H9 (cell line): ENCODE data around the gene EIF3M. TPM values are rescaled to one million over a fixed set of nuclear protein-coding genes. Genes with fewer than 3 reads are reported as not detected.

ENCODE experiments used
- DNase-seq: peaks from one replicate; pipeline ENCODE4 v3.0.0-alpha.2; 2017
- H2AFZ ChIP-seq: one replicate; pipeline ENCODE4 v1.6.1; 2013; ENCODE audit warnings: mild to moderate bottlenecking, low read length, control low read depth, moderate library complexity
- H2AK5ac ChIP-seq: 2 replicates; pipeline ENCODE4 v1.6.1; 2013; ENCODE audit warnings: low read length, control low read depth, mixed read lengths; ENCODE audit not compliant: insufficient read length
- H2BK120ac ChIP-seq: one replicate; pipeline ENCODE4 v1.6.1; 2013; ENCODE audit warnings: low read depth, mild to moderate bottlenecking, low read length, control low read depth, inconsistent platforms; ENCODE audit not compliant: poor library complexity, severe bottlenecking
- H2BK12ac ChIP-seq: 2 replicates; pipeline ENCODE4 v1.6.1; 2013; ENCODE audit warnings: low read length, control low read depth, mixed read lengths, low read depth; ENCODE audit not compliant: insufficient read length
- H2BK15ac ChIP-seq: 2 replicates; pipeline ENCODE4 v1.6.1; 2013; ENCODE audit warnings: low read depth, low read length, control low read depth
- H2BK20ac ChIP-seq: one replicate; pipeline ENCODE4 v1.6.1; 2013; ENCODE audit warnings: low read depth, mild to moderate bottlenecking, low read length, control low read depth, inconsistent platforms; ENCODE audit not compliant: poor library complexity, severe bottlenecking
- H2BK5ac ChIP-seq: 2 replicates; pipeline ENCODE4 v1.6.1; 2013; ENCODE audit warnings: low read length, control low read depth, mixed read lengths; ENCODE audit not compliant: insufficient read length
- H3K14ac ChIP-seq: 2 replicates; pipeline ENCODE4 v1.6.1; 2013; ENCODE audit warnings: low read length, control low read depth; ENCODE audit not compliant: insufficient read depth
- H3K18ac ChIP-seq: 2 replicates; pipeline ENCODE4 v1.6.1; 2013; ENCODE audit warnings: low read depth, mild to moderate bottlenecking, mixed read lengths, low read length, control low read depth; ENCODE audit not compliant: insufficient read length
- H3K23ac ChIP-seq: 2 replicates; pipeline ENCODE4 v1.6.1; 2013; ENCODE audit warnings: low read length, control low read depth, mixed read lengths, low read depth; ENCODE audit not compliant: insufficient read length
- H3K23me2 ChIP-seq: 2 replicates; pipeline ENCODE4 v1.6.1; 2013; ENCODE audit warnings: low read depth, mild to moderate bottlenecking, mixed read lengths, low read length, control low read depth; ENCODE audit not compliant: insufficient read length, poor library complexity, severe bottlenecking
- H3K27ac ChIP-seq: 2 replicates; pipeline ENCODE4 v1.5.1; 2013; ENCODE audit warnings: low read length, control low read depth, mixed read lengths, low read depth; ENCODE audit not compliant: insufficient read length
- H3K27me3 ChIP-seq: 2 replicates; pipeline ENCODE4 v1.6.1; 2013; ENCODE audit warnings: low read length, control low read depth, inconsistent platforms; ENCODE audit not compliant: insufficient read depth
- H3K4ac ChIP-seq: 2 replicates; pipeline ENCODE4 v1.6.1; 2013; ENCODE audit warnings: low read depth, mild to moderate bottlenecking, control low read depth, inconsistent platforms, low read length, moderate library complexity
- H3K4me1 ChIP-seq: 2 replicates; pipeline ENCODE4 v1.6.1; 2013; ENCODE audit warnings: low read length, control low read depth, inconsistent platforms; ENCODE audit not compliant: insufficient read depth
- H3K4me2 ChIP-seq: 2 replicates; pipeline ENCODE4 v1.6.1; 2013; ENCODE audit warnings: low read length, control low read depth, mixed read lengths; ENCODE audit not compliant: insufficient read length, insufficient read depth
- H3K56ac ChIP-seq: 2 replicates; pipeline ENCODE4 v1.6.1; 2013; ENCODE audit warnings: low read depth, mild to moderate bottlenecking, mixed read lengths, low read length, control low read depth; ENCODE audit not compliant: insufficient read length
- H3K79me1 ChIP-seq: 2 replicates; pipeline ENCODE4 v1.6.1; 2013; ENCODE audit warnings: low read depth, mild to moderate bottlenecking, moderate library complexity, low read length, control low read depth, inconsistent platforms; ENCODE audit not compliant: insufficient read depth, poor library complexity, severe bottlenecking
- H3K79me2 ChIP-seq: 2 replicates; pipeline ENCODE4 v1.6.1; 2013; ENCODE audit warnings: low read length, control low read depth, inconsistent platforms; ENCODE audit not compliant: insufficient read depth
- H3K9ac ChIP-seq: 2 replicates; pipeline ENCODE4 v1.6.1; 2013; ENCODE audit warnings: low read length, control low read depth, mixed read lengths; ENCODE audit not compliant: insufficient read length; ENCODE audit errors: extremely low read depth
- H3K9me3 ChIP-seq: one replicate; pipeline ENCODE4 v1.6.1; 2013; ENCODE audit warnings: low read depth, low read length, inconsistent platforms; ENCODE audit not compliant: control insufficient read depth
- H3T11ph ChIP-seq: one replicate; pipeline ENCODE4 v1.6.1; 2013; ENCODE audit warnings: mild to moderate bottlenecking, low read length, control low read depth, inconsistent platforms
- H4K20me1 ChIP-seq: one replicate; pipeline ENCODE4 v1.6.1; 2013; ENCODE audit not compliant: control insufficient read depth, insufficient read length, insufficient read depth
- H4K5ac ChIP-seq: 2 replicates; pipeline ENCODE4 v1.6.1; 2013; ENCODE audit warnings: low read depth, mild to moderate bottlenecking, mixed read lengths, low read length, control low read depth; ENCODE audit not compliant: insufficient read length
- H4K8ac ChIP-seq: replicated peaks from 2 replicates; pipeline ENCODE4 v1.6.1; 2013; ENCODE audit warnings: low read length, control low read depth, mixed read lengths, low read depth; ENCODE audit not compliant: insufficient read length
- H4K91ac ChIP-seq: 2 replicates; pipeline ENCODE4 v1.6.1; 2013; ENCODE audit warnings: low read depth, mild to moderate bottlenecking, moderate library complexity, mixed read lengths, low read length, control low read depth; ENCODE audit not compliant: insufficient read length
- H3K27ac Mint-ChIP-seq, 3 experiments: 2 replicates in 2 of 3; 3 replicates in 1 of 3; pipeline ENCODE4 v1.8.0; 2020 to 2021; ENCODE audit warnings: mixed read lengths in 3 of 3, mild to moderate bottlenecking in 1 of 3, moderate library complexity in 1 of 3
- H3K27me3 Mint-ChIP-seq: 2 replicates; pipeline ENCODE4 v1.8.0; 2021; ENCODE audit warnings: low read depth, mild to moderate bottlenecking, moderate library complexity, mixed read lengths
- H3K36me3 Mint-ChIP-seq, 3 experiments: 2 replicates in 2 of 3; 3 replicates in 1 of 3; pipeline ENCODE4 v1.8.0; 2020 to 2021; ENCODE audit warnings: low read depth in 3 of 3, mixed read lengths in 3 of 3; ENCODE audit not compliant: insufficient read depth in 1 of 3
- H3K4me1 Mint-ChIP-seq, 2 experiments: 2 replicates each; pipeline ENCODE4 v1.8.0; 2020; ENCODE audit warnings: mixed read lengths in 2 of 2
- H3K4me3 Mint-ChIP-seq, 2 experiments: 2 replicates in 1 of 2; 3 replicates in 1 of 2; pipeline ENCODE4 v1.8.0; 2020 to 2021; ENCODE audit warnings: mild to moderate bottlenecking in 2 of 2, mixed read lengths in 2 of 2, moderate library complexity in 1 of 2
- H3K9me3 Mint-ChIP-seq, 2 experiments: 2 replicates in 1 of 2; 3 replicates in 1 of 2; pipeline ENCODE4 v1.8.0; 2020; ENCODE audit warnings: mild to moderate bottlenecking in 2 of 2, mixed read lengths in 2 of 2, moderate library complexity in 1 of 2
- CTCF ChIP-seq: fragments of 200-600 bp; sonication (generic); conservative IDR thresholded peaks from 3 replicates; pipeline ENCODE4 v1.8.0; 2021; ENCODE audit warnings: antibody characterized with exemption, mild to moderate bottlenecking
- WGBS: extraction: QIAGEN DNeasy Blood & Tissue Kit; methylation state at CpG from one replicate; pipeline ENCODE4 v1.1.7; 2013; ENCODE audit warnings: missing lambda C conversion rate, low lambda C conversion rate, mixed read lengths; ENCODE audit not compliant: insufficient read length; ENCODE audit errors: extremely low coverage; 5-methylcytosine and 5-hydroxymethylcytosine counted together
- total RNA-seq: library from RNA; stranded (reverse); gene quantifications from 2 replicates; pipeline ENCODE4 v1.2.1, GENCODE V29; 2021

The EIF3M gene
- total RNA-seq, 1 experiment from 2014 or later: 365 TPM

GRCh38 chr11:32635819-32636218 lies 52.2 kb downstream of the EIF3M start:
- Histone ChIP-seq H2BK20ac (no peak overlapping the region), H3K23me2 (no peaks in the 10 kb centered on the region), H4K8ac (no peak overlapping the region), H3K79me2 (no peaks in the 10 kb centered on the region), H3K18ac (no peak overlapping the region), H4K91ac (no peak overlapping the region), H4K20me1 (no peaks in the 10 kb centered on the region), H3K14ac (no peak overlapping the region), H2BK120ac (no peak overlapping the region), H2BK15ac (no peak overlapping the region), H2BK5ac (no peak overlapping the region), H3T11ph (no peak overlapping the region), H3K56ac (no peak overlapping the region), H4K5ac (no peak overlapping the region), H3K27me3 (no peaks in the 10 kb centered on the region), H3K27ac (no peak overlapping the region), H3K79me1 (no peaks in the 10 kb centered on the region), H2AFZ (no peak overlapping the region), H3K4ac (no peak overlapping the region), H3K9me3 (no peaks in the 10 kb centered on the region), H3K4me1 (no peaks in the 10 kb centered on the region), H2AK5ac (no peak overlapping the region), H3K4me2 (no peak overlapping the region), H3K23ac (no peak overlapping the region), H3K9ac (no peak overlapping the region), H2BK12ac (no peak overlapping the region)
- WGBS: no CpG with 5 or more reads among the region's 2 CpGs
- H3K4me3 Mint-ChIP-seq: no peak overlapping the region
- H3K36me3 Mint-ChIP-seq: no peaks in the 10 kb centered on the region; a peak in 1 of 7 replicates
- no peaks in the 10 kb centered on the region for H3K4me1 Mint-ChIP-seq
- no peaks in the 10 kb centered on the region for H3K9me3 Mint-ChIP-seq
- no peak for DNase-seq
- peaks cover 9% of the 10 kb centered on the region for H3K27me3 Mint-ChIP-seq
- no peak for TF ChIP-seq CTCF
- H3K27ac Mint-ChIP-seq: no peak overlapping the region
